ENCODE results near the gene CST6. TPM values are rescaled to one million over a fixed set of nuclear protein-coding genes. Genes with fewer than 3 reads are reported as not detected.

The CST6 gene
- total and polyA plus RNA-seq, 2 of the 4 experiments (the other 2 are of a cell fraction), result 0.54 to 3.0 TPM

- no peak overlapping the region for H3K4me2 ChIP-seq (ENCODE audit: low read depth, low read length)
- H3K36me3 ChIP-seq (ENCODE audit: control insufficient read depth, insufficient read depth, low read length), result no peaks in the 10 kb centered on the region
- in situ Hi-C loops (cut with MboI; ENCODE audit: low sequenced_read_pairs), result no loop called here
- POLR2A ChIA-PET (ENCODE audit: unreplicated experiment), result interaction anchor here (0.7 kb wide), 1 partner anchor 15 kb away, joined by 4 read pairs; no protein-coding TSS in a partner anchor
- H3K23ac ChIP-seq (ENCODE audit: low read depth, low read length), result no peak overlapping the region; the same call in 1 of the 2 replicates
- no peaks in the 10 kb centered on the region; the same call in 1 of the 2 replicates for H4K20me1 ChIP-seq (ENCODE audit: insufficient read depth, low read length)
- dilution Hi-C loops (cut with HindIII; ENCODE audit: low sequenced_read_pairs, unreplicated experiment), result no loop called here
- peak overlapping the region; percentile 73 for H2BK120ac ChIP-seq (ENCODE audit: low read depth, low read length)
- DNase-seq (peak; percentile 79), ATAC-seq (ENCODE audit: low read depth) (peak; percentile 80)
- CTCF ChIA-PET, result no interaction called here
- H3K4me1 ChIP-seq (ENCODE audit: control insufficient read depth, insufficient read depth, low read length), result peaks cover 10% of the 10 kb centered on the region
- no peak overlapping the region for H3K4me3 ChIP-seq (ENCODE audit: insufficient read depth, low read depth, low read length)
- H4K5ac ChIP-seq (ENCODE audit: low read depth, low read length), result peak overlapping the region; percentile 79; the same call in 1 of the 2 replicates
- H3K27me3 ChIP-seq (ENCODE audit: control insufficient read depth, insufficient read depth, low read length), result no peaks in the 10 kb centered on the region; the same call in 1 of the 2 replicates
- 0 out of 2 replicates have a peak overlapping the region, but pooled peaks have one; percentile 46 for H3K14ac ChIP-seq (replicated peaks; ENCODE audit: low read depth, low read length)
- H2BK5ac ChIP-seq (ENCODE audit: low read depth, low read length, poor library complexity, severe bottlenecking), result peak overlapping the region; percentile 71
- H2BK15ac ChIP-seq (ENCODE audit: low read depth, low read length), result peak overlapping the region; percentile 88; the same call in 1 of the 3 replicates
- peak overlapping the region; percentile 78 to 81 for H4K8ac ChIP-seq (ENCODE audit: low read depth in 2 of 2, low read length in 2 of 2)
- no peaks in the 10 kb centered on the region for H3K9me3 ChIP-seq (ENCODE audit: control insufficient read depth, insufficient read depth, low read length)
- H4K91ac ChIP-seq (ENCODE audit: insufficient read depth, low read depth, low read length), result peak overlapping the region; percentile 73
- peak overlapping the region; percentile 10; the same call in 1 of the 2 replicates for H3K27ac ChIP-seq (ENCODE audit: insufficient read depth, low read length)
- intact Hi-C loops (cut with micrococcal nuclease), result no loop called here
- H3K79me1 ChIP-seq (ENCODE audit: low read depth in 1 of 2, low read length in 2 of 2), result peaks cover 0 to 4% of the 10 kb centered on the region in 2 experiments; a peak in 1 of 4 replicates
- BruUV-seq (replicated peaks), result no TSS peak
- H2AFZ ChIP-seq (replicated peaks; ENCODE audit: low read length, poor library complexity), result peak overlapping the region; percentile 79
- no CpG with 5 or more reads among the region's 25 CpGs for WGBS, 2 experiments (ENCODE audit: extremely low coverage in 2 of 2, insufficient read length in 1 of 2)
- no peak overlapping the region for H3K56ac ChIP-seq (ENCODE audit: extremely low read depth, insufficient read depth, low read length)
- H3K4ac ChIP-seq (ENCODE audit: low read depth, low read length), result peak overlapping the region; percentile 85
- peak overlapping the region; percentile 94 for H2AK5ac ChIP-seq (ENCODE audit: low read depth, low read length)
- H3K9me1 ChIP-seq (ENCODE audit: insufficient read depth, low read length), result peaks cover 11% of the 10 kb centered on the region
- peak overlapping the region; percentile 92 for H2AK9ac ChIP-seq (replicated peaks; ENCODE audit: low read depth, low read length, poor library complexity)
- H2BK20ac ChIP-seq (ENCODE audit: low read depth, low read length), result peak overlapping the region; percentile 70
- no peak overlapping the region for H3K9ac ChIP-seq (ENCODE audit: low read depth, low read length)
- H3K18ac ChIP-seq (ENCODE audit: low read depth, low read length), result no peak overlapping the region
- TF ChIP-seq, protein P1, sequence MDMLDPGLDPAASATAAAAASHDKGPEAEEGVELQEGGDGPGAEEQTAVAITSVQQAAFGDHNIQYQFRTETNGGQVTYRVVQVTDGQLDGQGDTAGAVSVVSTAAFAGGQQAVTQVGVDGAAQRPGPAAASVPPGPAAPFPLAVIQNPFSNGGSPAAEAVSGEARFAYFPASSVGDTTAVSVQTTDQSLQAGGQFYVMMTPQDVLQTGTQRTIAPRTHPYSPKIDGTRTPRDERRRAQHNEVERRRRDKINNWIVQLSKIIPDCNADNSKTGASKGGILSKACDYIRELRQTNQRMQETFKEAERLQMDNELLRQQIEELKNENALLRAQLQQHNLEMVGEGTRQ (IDR thresholded peaks at IDR 0.05; ENCODE audit: low read depth, low read length), result no peak
- no peak for TF ChIP-seq CEBPB (IDR thresholded peaks at IDR 0.05; ENCODE audit: low read depth, low read length)
- TF ChIP-seq RFX5 (IDR thresholded peaks at IDR 0.05; ENCODE audit: low read depth, low read length), result no peak
- no peak for TF ChIP-seq BHLHE40 (IDR thresholded peaks at IDR 0.05; ENCODE audit: low read depth, low read length)
- TF ChIP-seq RCOR1 (IDR thresholded peaks at IDR 0.05; ENCODE audit: insufficient replicate concordance, low read length), result no peak
- no peak for TF ChIP-seq NFE2L2 (IDR thresholded peaks at IDR 0.05; ENCODE audit: low read depth, low read length)
- no peak for TF ChIP-seq POLR2A (IDR thresholded peaks at IDR 0.05; ENCODE audit: low read depth, low read length)
- no peak for TF ChIP-seq RAD21 (IDR thresholded peaks at IDR 0.05; ENCODE audit: low read length)
- no peak for TF ChIP-seq MAFK (IDR thresholded peaks at IDR 0.05; ENCODE audit: low read depth, low read length)
- TF ChIP-seq MXI1 (IDR thresholded peaks at IDR 0.05; ENCODE audit: borderline replicate concordance, low read depth, low read length), result no peak
- no peak for TF ChIP-seq CTCF (conservative IDR thresholded peaks at IDR 0.05; ENCODE audit: low read depth, low read length)
- peak; percentile 77; the same call in 1 of the 2 replicates for TF ChIP-seq MAZ (IDR thresholded peaks at IDR 0.05; ENCODE audit: borderline replicate concordance, low read depth, low read length)
- TF ChIP-seq FOS (IDR thresholded peaks at IDR 0.05; ENCODE audit: low read depth, low read length), result peak; percentile 72
- no peak for TF ChIP-seq CHD1 (IDR thresholded peaks at IDR 0.05; ENCODE audit: low read depth, low read length)
- no peak for TF ChIP-seq SMC3 (IDR thresholded peaks at IDR 0.05; ENCODE audit: low read depth, low read length)
Observed at GRCh38 chr11:66020618-66021357, 9.0 kb downstream of the CST6 start.

All from IMR-90 (cell line).